ENCODE results near the gene PKIG. TPM values are rescaled to one million over a fixed set of nuclear protein-coding genes. Genes with fewer than 3 reads are reported as not detected.

PKIG gene
- total RNA-seq, 1 donor from 2014 or later = 8.4 TPM

GRCh38 chr20:44601801-44602204 is 19.4 kb downstream of the PKIG start:
- H3K4me3 ChIP-seq (ENCODE audit: low read depth, low read length) = no peak overlapping the region
- no peak for FAIRE-seq

GRCh38 chr20:44603327-44603726 is 20.9 kb downstream of the PKIG start:
- no peak for DNase-seq (ENCODE audit: low read depth)
- no peaks in the 10 kb centered on the region for H3K36me3 ChIP-seq (ENCODE audit: control insufficient read depth, insufficient read depth, low read length)
- FAIRE-seq = no peak
- H3K27me3 ChIP-seq (ENCODE audit: control insufficient read depth, insufficient read depth, low read length) = no peaks in the 10 kb centered on the region
- no peak for TF ChIP-seq CTCF (IDR thresholded peaks at IDR 0.05; ENCODE audit: insufficient read depth, low read length, severe bottlenecking)
- H3K4me3 ChIP-seq (ENCODE audit: low read depth, low read length) = no peak overlapping the region

More at GRCh38 chr20:44601801-44602204, 19.4 kb downstream of the PKIG start:
- Histone ChIP-seq H3K27me3 (ENCODE audit: control insufficient read depth, insufficient read depth, low read length) (no peaks in the 10 kb centered on the region), H3K36me3 (ENCODE audit: control insufficient read depth, insufficient read depth, low read length) (no peaks in the 10 kb centered on the region)
- no peak for TF ChIP-seq CTCF (IDR thresholded peaks at IDR 0.05; ENCODE audit: insufficient read depth, low read length, severe bottlenecking)
- DNase-seq (ENCODE audit: low read depth) = no peak

- no peak overlapping the region for H3K4me3 ChIP-seq (ENCODE audit: low read depth, low read length)
- FAIRE-seq (no peak), DNase-seq (ENCODE audit: low read depth) (no peak)
- no peak for TF ChIP-seq CTCF (IDR thresholded peaks at IDR 0.05; ENCODE audit: insufficient read depth, low read length, severe bottlenecking)
- H3K27me3 ChIP-seq (ENCODE audit: control insufficient read depth, insufficient read depth, low read length) = no peaks in the 10 kb centered on the region
- no peaks in the 10 kb centered on the region for H3K36me3 ChIP-seq (ENCODE audit: control insufficient read depth, insufficient read depth, low read length)
Observed at GRCh38 chr20:44606725-44607441, 24.5 kb downstream of the PKIG start.

GRCh38 chr20:44609006-44609515 is 26.7 kb downstream of the PKIG start:
- TF ChIP-seq CTCF (IDR thresholded peaks at IDR 0.05; ENCODE audit: insufficient read depth, low read length, severe bottlenecking) = no peak
- H3K36me3 ChIP-seq (ENCODE audit: control insufficient read depth, insufficient read depth, low read length) = no peaks in the 10 kb centered on the region
- no peak overlapping the region for H3K4me3 ChIP-seq (ENCODE audit: low read depth, low read length)
- no peak for DNase-seq (ENCODE audit: low read depth)
- no peak for FAIRE-seq
- H3K27me3 ChIP-seq (ENCODE audit: control insufficient read depth, insufficient read depth, low read length) = no peaks in the 10 kb centered on the region

GRCh38 chr20:44609516-44610312 is 27.3 kb downstream of the PKIG start:
- H3K36me3 ChIP-seq (ENCODE audit: control insufficient read depth, insufficient read depth, low read length) = no peaks in the 10 kb centered on the region
- H3K27me3 ChIP-seq (ENCODE audit: control insufficient read depth, insufficient read depth, low read length) = no peaks in the 10 kb centered on the region
- no peak overlapping the region for H3K4me3 ChIP-seq (ENCODE audit: low read depth, low read length)
- DNase-seq (ENCODE audit: low read depth) (peak; percentile 79), FAIRE-seq (no peak)
- peak; percentile 99 for TF ChIP-seq CTCF (IDR thresholded peaks at IDR 0.05; ENCODE audit: insufficient read depth, low read length, severe bottlenecking)

Measured in bronchial epithelial cell (primary cell).